Measurements from ENCODE around the gene RBKS. TPM values are rescaled to one million over a fixed set of nuclear protein-coding genes. Genes with fewer than 3 reads are reported as not detected.
A peak's percentile ranks its signal among the peaks of the same experiment; 100 is the strongest.

RBKS gene
- total and polyA plus RNA-seq, 2 of the 13 experiments (the other 11 are each of a cell fraction or from before 2014, with no cell fraction given): 7.7 to 8.3 TPM

- TF ChIP-seq, protein P1, sequence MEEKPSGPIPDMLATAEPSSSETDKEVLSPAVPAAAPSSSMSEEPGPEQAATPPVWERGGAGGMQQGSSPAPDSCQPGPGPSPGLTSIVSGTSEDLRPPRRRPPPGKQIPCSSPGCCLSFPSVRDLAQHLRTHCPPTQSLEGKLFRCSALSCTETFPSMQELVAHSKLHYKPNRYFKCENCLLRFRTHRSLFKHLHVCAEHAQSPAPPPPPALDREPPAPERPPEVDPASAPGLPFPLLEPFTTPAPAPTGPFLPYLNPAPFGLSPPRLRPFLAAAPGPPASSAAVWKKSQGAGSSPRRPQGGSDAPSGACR (CRISPR knock-in tag; IDR thresholded peaks at IDR 0.05): peak; percentile 50; the same call in 1 of the 2 replicates
- TF ChIP-seq ZNF652 (CRISPR knock-in tag; IDR thresholded peaks at IDR 0.05; ENCODE audit: borderline replicate concordance, low read depth): no peak
- TF ChIP-seq, protein P2, sequence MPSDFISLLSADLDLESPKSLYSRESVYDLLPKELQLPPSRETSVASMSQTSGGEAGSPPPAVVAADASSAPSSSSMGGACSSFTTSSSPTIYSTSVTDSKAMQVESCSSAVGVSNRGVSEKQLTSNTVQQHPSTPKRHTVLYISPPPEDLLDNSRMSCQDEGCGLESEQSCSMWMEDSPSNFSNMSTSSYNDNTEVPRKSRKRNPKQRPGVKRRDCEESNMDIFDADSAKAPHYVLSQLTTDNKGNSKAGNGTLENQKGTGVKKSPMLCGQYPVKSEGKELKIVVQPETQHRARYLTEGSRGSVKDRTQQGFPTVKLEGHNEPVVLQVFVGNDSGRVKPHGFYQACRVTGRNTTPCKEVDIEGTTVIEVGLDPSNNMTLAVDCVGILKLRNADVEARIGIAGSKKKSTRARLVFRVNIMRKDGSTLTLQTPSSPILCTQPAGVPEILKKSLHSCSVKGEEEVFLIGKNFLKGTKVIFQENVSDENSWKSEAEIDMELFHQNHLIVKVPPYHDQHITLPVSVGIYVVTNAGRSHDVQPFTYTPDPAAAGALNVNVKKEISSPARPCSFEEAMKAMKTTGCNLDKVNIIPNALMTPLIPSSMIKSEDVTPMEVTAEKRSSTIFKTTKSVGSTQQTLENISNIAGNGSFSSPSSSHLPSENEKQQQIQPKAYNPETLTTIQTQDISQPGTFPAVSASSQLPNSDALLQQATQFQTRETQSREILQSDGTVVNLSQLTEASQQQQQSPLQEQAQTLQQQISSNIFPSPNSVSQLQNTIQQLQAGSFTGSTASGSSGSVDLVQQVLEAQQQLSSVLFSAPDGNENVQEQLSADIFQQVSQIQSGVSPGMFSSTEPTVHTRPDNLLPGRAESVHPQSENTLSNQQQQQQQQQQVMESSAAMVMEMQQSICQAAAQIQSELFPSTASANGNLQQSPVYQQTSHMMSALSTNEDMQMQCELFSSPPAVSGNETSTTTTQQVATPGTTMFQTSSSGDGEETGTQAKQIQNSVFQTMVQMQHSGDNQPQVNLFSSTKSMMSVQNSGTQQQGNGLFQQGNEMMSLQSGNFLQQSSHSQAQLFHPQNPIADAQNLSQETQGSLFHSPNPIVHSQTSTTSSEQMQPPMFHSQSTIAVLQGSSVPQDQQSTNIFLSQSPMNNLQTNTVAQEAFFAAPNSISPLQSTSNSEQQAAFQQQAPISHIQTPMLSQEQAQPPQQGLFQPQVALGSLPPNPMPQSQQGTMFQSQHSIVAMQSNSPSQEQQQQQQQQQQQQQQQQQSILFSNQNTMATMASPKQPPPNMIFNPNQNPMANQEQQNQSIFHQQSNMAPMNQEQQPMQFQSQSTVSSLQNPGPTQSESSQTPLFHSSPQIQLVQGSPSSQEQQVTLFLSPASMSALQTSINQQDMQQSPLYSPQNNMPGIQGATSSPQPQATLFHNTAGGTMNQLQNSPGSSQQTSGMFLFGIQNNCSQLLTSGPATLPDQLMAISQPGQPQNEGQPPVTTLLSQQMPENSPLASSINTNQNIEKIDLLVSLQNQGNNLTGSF (CRISPR knock-in tag; IDR thresholded peaks at IDR 0.05): peak; percentile 79; the same call in 1 of the 2 replicates
- TF ChIP-seq ZNF674 (CRISPR knock-in tag; IDR thresholded peaks at IDR 0.05; ENCODE audit: low read depth): peak; percentile 92; the same call in 1 of the 2 replicates
- no peak for TF ChIP-seq HNRNPUL1 (IDR thresholded peaks at IDR 0.05; ENCODE audit: low read depth, low read length)
- TF ChIP-seq ATM (IDR thresholded peaks at IDR 0.05; ENCODE audit: borderline replicate concordance): no peak
- no peak for TF ChIP-seq SP140L (CRISPR knock-in tag; IDR thresholded peaks at IDR 0.05; ENCODE audit: borderline replicate concordance)
- no peak; the same call in 1 of the 2 replicates for TF ChIP-seq ZNF143 (CRISPR knock-in tag; IDR thresholded peaks at IDR 0.05)
- TF ChIP-seq ZNF530 (CRISPR knock-in tag; IDR thresholded peaks at IDR 0.05; ENCODE audit: low read depth): no peak
- TF ChIP-seq ZSCAN9 (CRISPR knock-in tag; IDR thresholded peaks at IDR 0.05; ENCODE audit: borderline replicate concordance): peak; percentile 68; the same call in 1 of the 2 replicates
- TF ChIP-seq ZNF136 (CRISPR knock-in tag; IDR thresholded peaks at IDR 0.05; ENCODE audit: low read depth): 0 out of 2 replicates have a peak, but pooled peaks have one; percentile 70
- TF ChIP-seq ZBTB44 (CRISPR knock-in tag; IDR thresholded peaks at IDR 0.05): peak; percentile 34; the same call in 1 of the 2 replicates
- TF ChIP-seq GABPB1 (CRISPR knock-in tag; IDR thresholded peaks at IDR 0.05): peak; percentile 78
- no peak; the same call in 1 of the 2 replicates for TF ChIP-seq ZNF660 (CRISPR knock-in tag; IDR thresholded peaks at IDR 0.05; ENCODE audit: borderline replicate concordance, low read depth)
- TF ChIP-seq TCF7L2 (IDR thresholded peaks at IDR 0.05; ENCODE audit: low read depth, low read length): no peak
- 0 out of 2 replicates have a peak, but pooled peaks have one; percentile 68 for TF ChIP-seq ZIK1 (CRISPR knock-in tag; IDR thresholded peaks at IDR 0.05; ENCODE audit: borderline replicate concordance, low read depth)
- peak; percentile 27; the same call in 1 of the 2 replicates for TF ChIP-seq FOXO1 (CRISPR knock-in tag; IDR thresholded peaks at IDR 0.05)
- TF ChIP-seq ZBTB33 (CRISPR knock-in tag; IDR thresholded peaks at IDR 0.05): no peak; the same call in 1 of the 2 replicates
- TF ChIP-seq ZKSCAN5 (CRISPR knock-in tag; IDR thresholded peaks at IDR 0.05): no peak; the same call in 1 of the 2 replicates
Observed at GRCh38 chr2:27890146-27890923, at the start of gene RBKS, which contains the start of gene BABAM2 (continued).

All from HepG2 (cell line).